ENCODE measurements around the gene ETFDH.

DNA sequence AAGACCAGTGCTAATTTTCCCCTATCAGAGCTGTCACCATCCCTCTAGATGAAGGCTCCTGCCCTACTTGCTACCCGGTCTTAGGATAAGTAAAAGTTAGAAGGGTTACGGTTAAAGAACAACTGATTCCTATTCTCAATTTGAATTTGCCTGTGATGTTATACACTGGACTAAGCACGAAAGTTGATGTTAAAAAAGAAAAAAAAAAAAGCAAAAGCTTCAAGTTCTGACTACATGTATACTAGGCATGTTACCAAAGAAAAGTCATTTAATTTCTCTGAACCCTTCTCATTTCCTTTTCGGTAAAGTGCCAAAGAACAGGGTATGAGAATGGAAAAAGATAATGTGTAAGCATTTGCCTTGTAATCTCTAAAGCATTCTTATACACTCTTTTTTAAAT, 52.5 kb downstream of the ETFDH start:
- TF ChIP-seq POLR2A (IDR thresholded peaks at IDR 0.05) = no peak
- TF ChIP-seq, protein P1, sequence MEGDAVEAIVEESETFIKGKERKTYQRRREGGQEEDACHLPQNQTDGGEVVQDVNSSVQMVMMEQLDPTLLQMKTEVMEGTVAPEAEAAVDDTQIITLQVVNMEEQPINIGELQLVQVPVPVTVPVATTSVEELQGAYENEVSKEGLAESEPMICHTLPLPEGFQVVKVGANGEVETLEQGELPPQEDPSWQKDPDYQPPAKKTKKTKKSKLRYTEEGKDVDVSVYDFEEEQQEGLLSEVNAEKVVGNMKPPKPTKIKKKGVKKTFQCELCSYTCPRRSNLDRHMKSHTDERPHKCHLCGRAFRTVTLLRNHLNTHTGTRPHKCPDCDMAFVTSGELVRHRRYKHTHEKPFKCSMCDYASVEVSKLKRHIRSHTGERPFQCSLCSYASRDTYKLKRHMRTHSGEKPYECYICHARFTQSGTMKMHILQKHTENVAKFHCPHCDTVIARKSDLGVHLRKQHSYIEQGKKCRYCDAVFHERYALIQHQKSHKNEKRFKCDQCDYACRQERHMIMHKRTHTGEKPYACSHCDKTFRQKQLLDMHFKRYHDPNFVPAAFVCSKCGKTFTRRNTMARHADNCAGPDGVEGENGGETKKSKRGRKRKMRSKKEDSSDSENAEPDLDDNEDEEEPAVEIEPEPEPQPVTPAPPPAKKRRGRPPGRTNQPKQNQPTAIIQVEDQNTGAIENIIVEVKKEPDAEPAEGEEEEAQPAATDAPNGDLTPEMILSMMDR (IDR thresholded peaks at IDR 0.05) = no peak
